GM23338 (cell line): ENCODE data around the gene HGS. TPM values are rescaled to one million over a fixed set of nuclear protein-coding genes. Genes with fewer than 3 reads are reported as not detected.

Experiments
- ATAC-seq: fragments of 200-7000 bp; cut with Tn5 transposase; 3 replicates; pipeline ENCODE4 v1.9.1; 2020
- DNase-seq: peaks from one replicate; pipeline ENCODE4 v3.0.0-alpha.2; 2015; ENCODE audit warnings: low spot score
- H2AFZ ChIP-seq: fragments of 200-600 bp; sonication (generic); 2 replicates; pipeline ENCODE4 v1.8.0; 2016; ENCODE audit warnings: antibody characterized with exemption, mild to moderate bottlenecking, moderate library complexity
- H3F3A ChIP-seq: fragments of 200-600 bp; sonication (generic); replicated peaks from 2 replicates; pipeline ENCODE4 v1.8.0; 2017; ENCODE audit warnings: antibody characterized with exemption, mixed run types, low read depth
- H3K27ac ChIP-seq: fragments of 200-600 bp; sonication (generic); 2 replicates; pipeline ENCODE4 v1.6.1; 2016; ENCODE audit warnings: low read depth
- H3K27me3 ChIP-seq: fragments of 200-600 bp; sonication (generic); 2 replicates; pipeline ENCODE4 v1.8.0; 2016; ENCODE audit warnings: mild to moderate bottlenecking, mixed run types, moderate library complexity; ENCODE audit not compliant: insufficient read depth
- H3K36me3 ChIP-seq: fragments of 200-600 bp; sonication (generic); 2 replicates; pipeline ENCODE4 v1.8.0; 2016; ENCODE audit warnings: mild to moderate bottlenecking; ENCODE audit not compliant: insufficient read depth
- H3K4me1 ChIP-seq: fragments of 200-600 bp; sonication (generic); 2 replicates; pipeline ENCODE4 v1.8.0; 2016; ENCODE audit warnings: mild to moderate bottlenecking, moderate library complexity; ENCODE audit not compliant: insufficient read depth
- H3K4me2 ChIP-seq: fragments of 200-600 bp; sonication (generic); 2 replicates; pipeline ENCODE4 v1.7.1; 2017; ENCODE audit warnings: mixed run types
- H3K4me3 ChIP-seq: fragments of 200-600 bp; sonication (generic); 2 replicates; pipeline ENCODE4 v1.6.1; 2016; ENCODE audit warnings: mixed run types
- H3K79me2 ChIP-seq: fragments of 200-600 bp; sonication (generic); replicated peaks from 2 replicates; pipeline ENCODE4 v1.8.0; 2017; ENCODE audit warnings: mild to moderate bottlenecking; ENCODE audit not compliant: insufficient read depth
- H3K9me2 ChIP-seq: fragments of 200-600 bp; sonication (generic); 2 replicates; pipeline ENCODE4 v1.8.0; 2017; ENCODE audit not compliant: insufficient read depth
- H4K20me1 ChIP-seq: fragments of 200-600 bp; sonication (generic); replicated peaks from 2 replicates; pipeline ENCODE4 v1.8.0; 2017; ENCODE audit warnings: mild to moderate bottlenecking; ENCODE audit not compliant: insufficient read depth
- H3K27ac Mint-ChIP-seq: 2 replicates; pipeline ENCODE4 v1.8.0; 2020; ENCODE audit warnings: inconsistent platforms, mild to moderate bottlenecking, moderate library complexity, mixed read lengths
- H3K27me3 Mint-ChIP-seq: 3 replicates; pipeline ENCODE4 v1.8.0; 2022; ENCODE audit warnings: low read depth, mild to moderate bottlenecking, moderate library complexity, mixed read lengths, inconsistent platforms; ENCODE audit not compliant: insufficient read depth, poor library complexity
- H3K36me3 Mint-ChIP-seq: 3 replicates; pipeline ENCODE4 v1.8.0; 2021; ENCODE audit warnings: low read depth, mild to moderate bottlenecking, inconsistent platforms, moderate library complexity, mixed read lengths
- H3K4me1 Mint-ChIP-seq: 3 replicates; pipeline ENCODE4 v1.8.0; 2020; ENCODE audit warnings: mild to moderate bottlenecking, inconsistent platforms, mixed read lengths
- H3K4me3 Mint-ChIP-seq: 3 replicates; pipeline ENCODE4 v1.8.0; 2021; ENCODE audit warnings: moderate library complexity, mild to moderate bottlenecking, inconsistent platforms, mixed read lengths
- H3K9me3 Mint-ChIP-seq: 3 replicates; pipeline ENCODE4 v1.8.0; 2020; ENCODE audit warnings: moderate library complexity, mild to moderate bottlenecking, inconsistent platforms, mixed read lengths
- CREB1 ChIP-seq: fragments of 250-450 bp; sonication (Bioruptor Pico); IDR thresholded peaks from 2 replicates; pipeline ENCODE4 v1.5.0; 2020; ENCODE audit warnings: low read depth, mild to moderate bottlenecking, moderate library complexity
- EZH2 ChIP-seq: fragments of 200-600 bp; sonication (generic); IDR thresholded peaks from one replicate; pipeline ENCODE4 v1.8.0; 2017; ENCODE audit warnings: antibody characterized with exemption, mild to moderate bottlenecking, low read depth; ENCODE audit not compliant: unreplicated experiment
- JUNB ChIP-seq: IDR thresholded peaks from one replicate; pipeline ENCODE4 v1.6.1; 2016; ENCODE audit warnings: antibody characterized with exemption; ENCODE audit not compliant: unreplicated experiment
- NANOG ChIP-seq: IDR thresholded peaks from 2 replicates; pipeline ENCODE4 v1.6.1; 2016; ENCODE audit warnings: antibody characterized with exemption, borderline replicate concordance
- POLR2AphosphoS5 ChIP-seq: IDR thresholded peaks from 2 replicates; pipeline ENCODE4 v1.6.1; 2016; ENCODE audit warnings: antibody characterized with exemption, low read depth
- ZNF331 ChIP-seq: fragments of 250-450 bp; sonication (Bioruptor Pico); IDR thresholded peaks from 2 replicates; pipeline ENCODE4 v1.5.0; 2020; ENCODE audit warnings: low read depth, mild to moderate bottlenecking, moderate library complexity
- polyA plus RNA-seq: library from polyadenylated mRNA; unstranded; fragments of >200 nt; fragmentation: Nextera tagmentation; extraction: Ambion mirVana; gene quantifications from 2 replicates; pipeline ENCODE4 v1.2.1, GENCODE V29; 2016
- total RNA-seq: library from RNA; depleted of rRNA; stranded (reverse); fragments of >200 nt; shearing (Covaris generic); gene quantifications from 2 replicates; pipeline ENCODE4 v1.2.3, GENCODE V29; 2014
- TF ChIP-seq, protein P1 (sequence below), 2 experiments: fragments of 200-600 bp in 1 of 2; sonication (generic) in 1 of 2; conservative IDR thresholded peaks; 2 replicates each; pipeline versions ENCODE4 v1.5.1 to v1.6.1; 2016 to 2017; ENCODE audit warnings: antibody characterized with exemption in 2 of 2, low read depth in 2 of 2, mild to moderate bottlenecking in 2 of 2, moderate library complexity in 1 of 2
- TF ChIP-seq, protein P2 (sequence below): fragments of 250-450 bp; sonication (Bioruptor Pico); IDR thresholded peaks from 2 replicates; pipeline ENCODE4 v1.5.0; 2020; ENCODE audit warnings: mild to moderate bottlenecking, moderate library complexity
- TF ChIP-seq, protein P3 (sequence below): IDR thresholded peaks from one replicate; pipeline ENCODE4 v1.6.1; 2018; ENCODE audit warnings: antibody characterized with exemption; ENCODE audit not compliant: unreplicated experiment

The HGS gene
- total and polyA plus RNA-seq, 2 experiments from 2014 or later = 59.0 to 90.2 TPM

DNA sequence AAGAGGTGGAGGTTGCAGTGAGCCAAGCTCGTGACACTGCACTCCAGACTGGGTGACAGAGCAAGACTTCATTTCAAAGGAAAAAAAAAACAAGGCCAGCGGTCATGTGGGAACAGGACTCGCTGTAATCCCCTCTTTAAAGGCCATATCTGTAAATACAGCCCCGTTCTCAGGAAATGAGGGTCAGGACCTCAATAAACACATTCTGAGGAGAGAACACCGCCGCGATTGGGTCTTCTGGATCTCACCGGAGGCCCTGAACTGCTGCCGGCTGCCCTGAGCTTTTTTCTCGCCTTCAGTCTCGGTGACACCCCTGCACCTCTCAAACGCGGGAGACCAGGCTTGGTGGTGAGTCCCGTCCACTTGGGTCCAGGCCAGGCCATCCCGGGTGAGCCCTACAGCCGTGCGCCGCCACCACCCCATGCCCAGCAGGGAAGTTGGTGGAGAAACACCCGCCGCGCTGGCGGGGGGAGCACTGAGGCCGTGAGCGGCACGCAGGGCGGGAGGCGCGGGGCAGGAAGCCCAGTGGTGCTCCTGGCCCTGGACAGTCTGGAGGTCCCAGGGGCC is 56.7 kb downstream of the HGS start:
- H3K4me1 Mint-ChIP-seq = peaks cover 3% of the 10 kb centered on the region; the same call in 1 of the 3 replicates
- no peak overlapping the region for H3K4me3 Mint-ChIP-seq
- H3K4me3 ChIP-seq = no peak overlapping the region
- no peaks in the 10 kb centered on the region for H3K9me2 ChIP-seq
- no peak overlapping the region for H3K27ac Mint-ChIP-seq
- H3K36me3 Mint-ChIP-seq = no peaks in the 10 kb centered on the region
- peaks cover 10% of the 10 kb centered on the region for H3K27me3 Mint-ChIP-seq
- H2AFZ ChIP-seq = no peak overlapping the region
- no peaks in the 10 kb centered on the region for H4K20me1 ChIP-seq
- H3K9me3 Mint-ChIP-seq = no peaks in the 10 kb centered on the region
- H3K4me1 ChIP-seq = no peaks in the 10 kb centered on the region
- no peaks in the 10 kb centered on the region for H3K79me2 ChIP-seq
- no peaks in the 10 kb centered on the region for H3F3A ChIP-seq
- H3K4me2 ChIP-seq = no peak overlapping the region
- DNase-seq = no peak
- TF ChIP-seq EZH2 (no peak), ZNF331 (CRISPR knock-in tag) (no peak), POLR2AphosphoS5 (no peak), JUNB (no peak), NANOG (no peak), CREB1 (CRISPR knock-in tag) (no peak)
- TF ChIP-seq, protein P1, sequence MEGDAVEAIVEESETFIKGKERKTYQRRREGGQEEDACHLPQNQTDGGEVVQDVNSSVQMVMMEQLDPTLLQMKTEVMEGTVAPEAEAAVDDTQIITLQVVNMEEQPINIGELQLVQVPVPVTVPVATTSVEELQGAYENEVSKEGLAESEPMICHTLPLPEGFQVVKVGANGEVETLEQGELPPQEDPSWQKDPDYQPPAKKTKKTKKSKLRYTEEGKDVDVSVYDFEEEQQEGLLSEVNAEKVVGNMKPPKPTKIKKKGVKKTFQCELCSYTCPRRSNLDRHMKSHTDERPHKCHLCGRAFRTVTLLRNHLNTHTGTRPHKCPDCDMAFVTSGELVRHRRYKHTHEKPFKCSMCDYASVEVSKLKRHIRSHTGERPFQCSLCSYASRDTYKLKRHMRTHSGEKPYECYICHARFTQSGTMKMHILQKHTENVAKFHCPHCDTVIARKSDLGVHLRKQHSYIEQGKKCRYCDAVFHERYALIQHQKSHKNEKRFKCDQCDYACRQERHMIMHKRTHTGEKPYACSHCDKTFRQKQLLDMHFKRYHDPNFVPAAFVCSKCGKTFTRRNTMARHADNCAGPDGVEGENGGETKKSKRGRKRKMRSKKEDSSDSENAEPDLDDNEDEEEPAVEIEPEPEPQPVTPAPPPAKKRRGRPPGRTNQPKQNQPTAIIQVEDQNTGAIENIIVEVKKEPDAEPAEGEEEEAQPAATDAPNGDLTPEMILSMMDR (conservative IDR thresholded peaks at IDR 0.05; ENCODE audit: low read depth in 2 of 2) = no peak
- TF ChIP-seq, protein P2, sequence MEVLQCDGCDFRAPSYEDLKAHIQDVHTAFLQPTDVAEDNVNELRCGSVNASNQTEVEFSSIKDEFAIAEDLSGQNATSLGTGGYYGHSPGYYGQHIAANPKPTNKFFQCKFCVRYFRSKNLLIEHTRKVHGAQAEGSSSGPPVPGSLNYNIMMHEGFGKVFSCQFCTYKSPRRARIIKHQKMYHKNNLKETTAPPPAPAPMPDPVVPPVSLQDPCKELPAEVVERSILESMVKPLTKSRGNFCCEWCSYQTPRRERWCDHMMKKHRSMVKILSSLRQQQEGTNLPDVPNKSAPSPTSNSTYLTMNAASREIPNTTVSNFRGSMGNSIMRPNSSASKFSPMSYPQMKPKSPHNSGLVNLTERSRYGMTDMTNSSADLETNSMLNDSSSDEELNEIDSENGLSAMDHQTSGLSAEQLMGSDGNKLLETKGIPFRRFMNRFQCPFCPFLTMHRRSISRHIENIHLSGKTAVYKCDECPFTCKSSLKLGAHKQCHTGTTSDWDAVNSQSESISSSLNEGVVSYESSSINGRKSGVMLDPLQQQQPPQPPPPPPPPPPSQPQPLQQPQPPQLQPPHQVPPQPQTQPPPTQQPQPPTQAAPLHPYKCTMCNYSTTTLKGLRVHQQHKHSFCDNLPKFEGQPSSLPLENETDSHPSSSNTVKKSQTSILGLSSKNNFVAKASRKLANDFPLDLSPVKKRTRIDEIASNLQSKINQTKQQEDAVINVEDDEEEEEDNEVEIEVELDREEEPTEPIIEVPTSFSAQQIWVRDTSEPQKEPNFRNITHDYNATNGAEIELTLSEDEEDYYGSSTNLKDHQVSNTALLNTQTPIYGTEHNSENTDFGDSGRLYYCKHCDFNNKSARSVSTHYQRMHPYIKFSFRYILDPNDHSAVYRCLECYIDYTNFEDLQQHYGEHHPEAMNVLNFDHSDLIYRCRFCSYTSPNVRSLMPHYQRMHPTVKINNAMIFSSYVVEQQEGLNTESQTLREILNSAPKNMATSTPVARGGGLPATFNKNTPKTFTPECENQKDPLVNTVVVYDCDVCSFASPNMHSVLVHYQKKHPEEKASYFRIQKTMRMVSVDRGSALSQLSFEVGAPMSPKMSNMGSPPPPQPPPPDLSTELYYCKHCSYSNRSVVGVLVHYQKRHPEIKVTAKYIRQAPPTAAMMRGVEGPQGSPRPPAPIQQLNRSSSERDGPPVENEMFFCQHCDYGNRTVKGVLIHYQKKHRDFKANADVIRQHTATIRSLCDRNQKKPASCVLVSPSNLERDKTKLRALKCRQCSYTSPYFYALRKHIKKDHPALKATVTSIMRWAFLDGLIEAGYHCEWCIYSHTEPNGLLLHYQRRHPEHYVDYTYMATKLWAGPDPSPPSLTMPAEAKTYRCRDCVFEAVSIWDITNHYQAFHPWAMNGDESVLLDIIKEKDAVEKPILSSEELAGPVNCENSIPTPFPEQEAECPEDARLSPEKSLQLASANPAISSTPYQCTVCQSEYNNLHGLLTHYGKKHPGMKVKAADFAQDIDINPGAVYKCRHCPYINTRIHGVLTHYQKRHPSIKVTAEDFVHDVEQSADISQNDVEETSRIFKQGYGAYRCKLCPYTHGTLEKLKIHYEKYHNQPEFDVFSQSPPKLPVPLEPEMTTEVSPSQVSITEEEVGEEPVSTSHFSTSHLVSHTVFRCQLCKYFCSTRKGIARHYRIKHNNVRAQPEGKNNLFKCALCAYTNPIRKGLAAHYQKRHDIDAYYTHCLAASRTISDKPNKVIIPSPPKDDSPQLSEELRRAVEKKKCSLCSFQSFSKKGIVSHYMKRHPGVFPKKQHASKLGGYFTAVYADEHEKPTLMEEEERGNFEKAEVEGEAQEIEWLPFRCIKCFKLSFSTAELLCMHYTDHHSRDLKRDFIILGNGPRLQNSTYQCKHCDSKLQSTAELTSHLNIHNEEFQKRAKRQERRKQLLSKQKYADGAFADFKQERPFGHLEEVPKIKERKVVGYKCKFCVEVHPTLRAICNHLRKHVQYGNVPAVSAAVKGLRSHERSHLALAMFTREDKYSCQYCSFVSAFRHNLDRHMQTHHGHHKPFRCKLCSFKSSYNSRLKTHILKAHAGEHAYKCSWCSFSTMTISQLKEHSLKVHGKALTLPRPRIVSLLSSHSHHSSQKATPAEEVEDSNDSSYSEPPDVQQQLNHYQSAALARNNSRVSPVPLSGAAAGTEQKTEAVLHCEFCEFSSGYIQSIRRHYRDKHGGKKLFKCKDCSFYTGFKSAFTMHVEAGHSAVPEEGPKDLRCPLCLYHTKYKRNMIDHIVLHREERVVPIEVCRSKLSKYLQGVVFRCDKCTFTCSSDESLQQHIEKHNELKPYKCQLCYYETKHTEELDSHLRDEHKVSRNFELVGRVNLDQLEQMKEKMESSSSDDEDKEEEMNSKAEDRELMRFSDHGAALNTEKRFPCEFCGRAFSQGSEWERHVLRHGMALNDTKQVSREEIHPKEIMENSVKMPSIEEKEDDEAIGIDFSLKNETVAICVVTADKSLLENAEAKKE (CRISPR knock-in tag) = no peak
- TF ChIP-seq, protein P3, sequence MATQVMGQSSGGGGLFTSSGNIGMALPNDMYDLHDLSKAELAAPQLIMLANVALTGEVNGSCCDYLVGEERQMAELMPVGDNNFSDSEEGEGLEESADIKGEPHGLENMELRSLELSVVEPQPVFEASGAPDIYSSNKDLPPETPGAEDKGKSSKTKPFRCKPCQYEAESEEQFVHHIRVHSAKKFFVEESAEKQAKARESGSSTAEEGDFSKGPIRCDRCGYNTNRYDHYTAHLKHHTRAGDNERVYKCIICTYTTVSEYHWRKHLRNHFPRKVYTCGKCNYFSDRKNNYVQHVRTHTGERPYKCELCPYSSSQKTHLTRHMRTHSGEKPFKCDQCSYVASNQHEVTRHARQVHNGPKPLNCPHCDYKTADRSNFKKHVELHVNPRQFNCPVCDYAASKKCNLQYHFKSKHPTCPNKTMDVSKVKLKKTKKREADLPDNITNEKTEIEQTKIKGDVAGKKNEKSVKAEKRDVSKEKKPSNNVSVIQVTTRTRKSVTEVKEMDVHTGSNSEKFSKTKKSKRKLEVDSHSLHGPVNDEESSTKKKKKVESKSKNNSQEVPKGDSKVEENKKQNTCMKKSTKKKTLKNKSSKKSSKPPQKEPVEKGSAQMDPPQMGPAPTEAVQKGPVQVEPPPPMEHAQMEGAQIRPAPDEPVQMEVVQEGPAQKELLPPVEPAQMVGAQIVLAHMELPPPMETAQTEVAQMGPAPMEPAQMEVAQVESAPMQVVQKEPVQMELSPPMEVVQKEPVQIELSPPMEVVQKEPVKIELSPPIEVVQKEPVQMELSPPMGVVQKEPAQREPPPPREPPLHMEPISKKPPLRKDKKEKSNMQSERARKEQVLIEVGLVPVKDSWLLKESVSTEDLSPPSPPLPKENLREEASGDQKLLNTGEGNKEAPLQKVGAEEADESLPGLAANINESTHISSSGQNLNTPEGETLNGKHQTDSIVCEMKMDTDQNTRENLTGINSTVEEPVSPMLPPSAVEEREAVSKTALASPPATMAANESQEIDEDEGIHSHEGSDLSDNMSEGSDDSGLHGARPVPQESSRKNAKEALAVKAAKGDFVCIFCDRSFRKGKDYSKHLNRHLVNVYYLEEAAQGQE = no peak
- peak; percentile 13; the same call in 2 of the 3 replicates for ATAC-seq
- H3K36me3 ChIP-seq = no peaks in the 10 kb centered on the region
- no peak overlapping the region for H3K27ac ChIP-seq
- H3K27me3 ChIP-seq = no peaks in the 10 kb centered on the region
